ENCODE data around the gene SSR3. TPM values are rescaled to one million over a fixed set of nuclear protein-coding genes. Genes with fewer than 3 reads are reported as not detected.

SSR3 gene
- total RNA-seq, 1 donor from 2014 or later, result 135 TPM

DNA sequence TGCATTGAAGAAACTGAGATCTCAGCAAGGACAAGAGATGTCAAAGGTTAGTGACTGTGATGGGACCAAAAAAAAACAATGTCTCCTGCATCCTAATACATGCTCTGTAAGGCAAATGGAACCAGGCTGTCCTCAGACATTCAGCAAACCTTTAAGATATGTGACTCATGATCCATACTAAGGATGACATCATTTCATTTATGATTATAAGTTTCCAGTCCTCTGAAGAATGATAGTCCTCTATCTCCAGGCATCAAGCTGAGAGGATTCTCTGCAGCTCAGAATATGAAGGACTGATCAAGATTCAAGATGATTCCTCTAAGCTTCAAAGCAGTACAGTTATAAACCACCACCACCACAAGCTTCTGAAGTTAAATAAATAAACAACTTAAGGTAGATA is 47.6 kb downstream of the SSR3 start:
- no peaks in the 10 kb centered on the region for H3K36me3 Mint-ChIP-seq (ENCODE audit: insufficient read depth)

DNA sequence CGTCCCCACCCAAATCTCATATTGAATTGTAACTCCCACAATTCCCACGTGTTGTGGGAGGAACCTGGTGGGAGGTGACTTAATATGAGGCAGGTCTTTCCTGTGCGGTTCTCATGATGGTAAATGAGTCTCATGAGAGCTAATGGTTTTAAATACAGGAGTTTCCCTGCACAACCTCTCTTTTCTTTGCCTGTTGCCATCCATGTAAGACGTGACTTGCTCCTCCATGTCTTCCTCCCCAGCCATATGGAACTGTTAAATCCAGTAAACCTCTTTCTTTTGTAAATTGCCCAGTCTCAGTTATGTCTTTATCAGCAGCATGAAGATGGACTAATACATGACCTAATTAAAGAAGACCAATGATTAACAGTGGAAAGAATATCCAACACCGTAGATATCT is 56.6 kb downstream of the SSR3 start:
- TF ChIP-seq, protein P1, sequence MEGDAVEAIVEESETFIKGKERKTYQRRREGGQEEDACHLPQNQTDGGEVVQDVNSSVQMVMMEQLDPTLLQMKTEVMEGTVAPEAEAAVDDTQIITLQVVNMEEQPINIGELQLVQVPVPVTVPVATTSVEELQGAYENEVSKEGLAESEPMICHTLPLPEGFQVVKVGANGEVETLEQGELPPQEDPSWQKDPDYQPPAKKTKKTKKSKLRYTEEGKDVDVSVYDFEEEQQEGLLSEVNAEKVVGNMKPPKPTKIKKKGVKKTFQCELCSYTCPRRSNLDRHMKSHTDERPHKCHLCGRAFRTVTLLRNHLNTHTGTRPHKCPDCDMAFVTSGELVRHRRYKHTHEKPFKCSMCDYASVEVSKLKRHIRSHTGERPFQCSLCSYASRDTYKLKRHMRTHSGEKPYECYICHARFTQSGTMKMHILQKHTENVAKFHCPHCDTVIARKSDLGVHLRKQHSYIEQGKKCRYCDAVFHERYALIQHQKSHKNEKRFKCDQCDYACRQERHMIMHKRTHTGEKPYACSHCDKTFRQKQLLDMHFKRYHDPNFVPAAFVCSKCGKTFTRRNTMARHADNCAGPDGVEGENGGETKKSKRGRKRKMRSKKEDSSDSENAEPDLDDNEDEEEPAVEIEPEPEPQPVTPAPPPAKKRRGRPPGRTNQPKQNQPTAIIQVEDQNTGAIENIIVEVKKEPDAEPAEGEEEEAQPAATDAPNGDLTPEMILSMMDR (IDR thresholded peaks at IDR 0.05; ENCODE audit: unreplicated experiment), result no peak
- H3K27me3 Mint-ChIP-seq, result no peaks in the 10 kb centered on the region
- DNase-seq (ENCODE audit: low spot score, unreplicated experiment), result no peak
- H3K36me3 Mint-ChIP-seq (ENCODE audit: insufficient read depth), result no peaks in the 10 kb centered on the region
- no peaks in the 10 kb centered on the region for H3K4me1 Mint-ChIP-seq (ENCODE audit: low read depth)
- H3K4me3 Mint-ChIP-seq (ENCODE audit: low read depth), result no peak overlapping the region
- no peak overlapping the region for H3K27ac Mint-ChIP-seq
- peaks cover 4% of the 10 kb centered on the region for H3K9me3 Mint-ChIP-seq (ENCODE audit: low read depth)

More for the DNA sequence above, 47.6 kb downstream of the SSR3 start:
- TF ChIP-seq, protein P1 (IDR thresholded peaks at IDR 0.05; ENCODE audit: unreplicated experiment), result no peak
- H3K4me1 Mint-ChIP-seq (ENCODE audit: low read depth), result peaks cover 4% of the 10 kb centered on the region
- H3K9me3 Mint-ChIP-seq (ENCODE audit: low read depth), result peaks cover 3% of the 10 kb centered on the region
- DNase-seq (ENCODE audit: low spot score, unreplicated experiment), result no peak
- H3K4me3 Mint-ChIP-seq (ENCODE audit: low read depth), result no peak overlapping the region
- H3K27ac Mint-ChIP-seq, result no peak overlapping the region
- H3K27me3 Mint-ChIP-seq, result peaks cover 14% of the 10 kb centered on the region

DNA sequence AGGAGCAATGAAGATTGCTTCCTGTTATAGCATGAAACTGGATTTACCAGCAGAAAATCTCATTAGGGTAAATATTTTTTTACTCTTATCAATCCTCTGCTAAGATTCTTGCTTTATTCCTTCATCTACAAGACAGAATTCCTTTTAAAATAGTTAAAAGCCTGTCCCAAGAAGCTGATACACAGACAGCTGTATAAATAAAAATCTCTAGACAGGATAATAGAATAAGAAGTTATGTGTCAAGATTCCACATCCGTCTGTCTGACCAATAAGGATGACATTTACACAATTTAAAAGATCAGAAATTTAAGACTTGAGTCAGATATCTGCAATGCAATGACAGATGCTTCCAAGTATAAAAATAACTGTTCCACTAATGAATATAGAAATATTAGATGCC is 57.6 kb downstream of the SSR3 start:
- Mint-ChIP-seq H3K4me1 (ENCODE audit: low read depth) (no peaks in the 10 kb centered on the region), H3K4me3 (ENCODE audit: low read depth) (no peak overlapping the region), H3K27me3 (no peaks in the 10 kb centered on the region), H3K27ac (no peak overlapping the region), H3K36me3 (ENCODE audit: insufficient read depth) (no peaks in the 10 kb centered on the region), H3K9me3 (ENCODE audit: low read depth) (peaks cover 4% of the 10 kb centered on the region)
- no peak for DNase-seq (ENCODE audit: low spot score, unreplicated experiment)
- TF ChIP-seq, protein P1 (IDR thresholded peaks at IDR 0.05; ENCODE audit: unreplicated experiment), result no peak

DNA sequence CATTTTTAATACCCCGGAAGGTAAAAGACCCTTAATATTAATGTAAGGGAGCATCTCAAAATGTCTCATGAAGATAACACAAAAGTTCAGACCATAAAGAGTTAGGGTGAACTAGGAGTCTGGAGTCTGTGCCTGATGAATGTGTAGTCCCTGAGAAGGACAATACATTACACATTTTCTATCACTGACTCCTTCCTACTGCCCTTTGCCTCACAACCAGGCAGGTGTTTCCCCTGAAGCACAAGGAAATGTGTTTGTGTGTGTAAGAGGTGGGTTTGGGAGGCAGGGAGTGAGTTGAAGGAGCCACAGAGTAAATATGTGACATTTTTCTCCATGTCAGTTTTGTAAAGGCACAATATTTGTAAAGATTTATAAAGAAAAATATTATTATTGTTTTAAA is 59.1 kb downstream of the SSR3 start:
- H3K9me3 Mint-ChIP-seq (ENCODE audit: low read depth), result peaks cover 4% of the 10 kb centered on the region
- H3K4me1 Mint-ChIP-seq (ENCODE audit: low read depth), result no peaks in the 10 kb centered on the region
- no peaks in the 10 kb centered on the region for H3K36me3 Mint-ChIP-seq (ENCODE audit: insufficient read depth)
- H3K27ac Mint-ChIP-seq, result no peak overlapping the region
- TF ChIP-seq, protein P1 (IDR thresholded peaks at IDR 0.05; ENCODE audit: unreplicated experiment), result no peak
- no peaks in the 10 kb centered on the region for H3K27me3 Mint-ChIP-seq
- DNase-seq (ENCODE audit: low spot score, unreplicated experiment), result no peak
- no peak overlapping the region for H3K4me3 Mint-ChIP-seq (ENCODE audit: low read depth)

DNA sequence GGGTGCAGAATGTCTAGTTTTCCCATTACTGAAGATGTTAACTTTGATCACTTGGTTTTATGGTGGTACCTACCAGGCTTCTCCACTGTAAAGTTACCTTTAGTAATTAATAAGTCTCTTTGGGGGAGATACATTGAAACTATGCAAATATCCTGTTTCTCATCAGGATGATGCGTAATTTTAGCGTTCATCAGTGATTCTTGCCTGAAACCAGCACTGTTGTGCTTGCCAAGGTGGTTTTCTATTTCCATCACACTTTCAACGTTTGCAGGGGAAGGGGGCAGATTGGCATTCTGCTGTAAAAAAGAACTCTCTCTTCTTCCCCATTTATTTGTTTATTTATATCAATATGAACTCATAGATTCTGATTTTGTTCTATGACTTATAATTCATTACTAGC is 61.0 kb downstream of the SSR3 start:
- Mint-ChIP-seq H3K36me3 (ENCODE audit: insufficient read depth) (no peaks in the 10 kb centered on the region), H3K27me3 (no peaks in the 10 kb centered on the region), H3K4me1 (ENCODE audit: low read depth) (no peaks in the 10 kb centered on the region), H3K9me3 (ENCODE audit: low read depth) (peaks cover 4% of the 10 kb centered on the region), H3K27ac (no peak overlapping the region), H3K4me3 (ENCODE audit: low read depth) (no peak overlapping the region)
- TF ChIP-seq, protein P1 (IDR thresholded peaks at IDR 0.05; ENCODE audit: unreplicated experiment), result no peak
- DNase-seq (ENCODE audit: low spot score, unreplicated experiment), result no peak

Measured in progenitor cell of endocrine pancreas (in vitro differentiated cells).